C4-2B (cell line): Measurements from ENCODE around the gene CYP27C1.

Experiments used
- CTCF ChIP-seq: fragments of 450-650 bp; conservative IDR thresholded peaks from 2 replicates; pipeline ENCODE4 v1.5.1; 2017; ENCODE audit warnings: mild to moderate bottlenecking
- ZFX ChIP-seq: fragments of 450-650 bp; IDR thresholded peaks from 2 replicates; pipeline ENCODE4 v1.6.1; 2017

GRCh38 chr2:127140538-127140937 is 79.6 kb downstream of the CYP27C1 start:
- TF ChIP-seq CTCF (no peak), ZFX (no peak)
